HEK293 (cell line): Measurements from ENCODE around the gene CNKSR3.

ENCODE experiments used
- CTCF ChIP-seq: fragments of 450-650 bp; formaldehyde crosslinking; IDR thresholded peaks from 2 replicates; pipeline ENCODE4 v1.5.1; 2016; ENCODE audit warnings: missing biosample characterization, missing genetic modification characterization
- PBX3 ChIP-seq: sonication (generic); formaldehyde crosslinking; IDR thresholded peaks from 2 replicates; pipeline ENCODE4 v1.8.1; 2022; ENCODE audit warnings: mild to moderate bottlenecking, moderate library complexity, missing genetic modification reagents
- RBAK ChIP-seq: fragments of 450-650 bp; formaldehyde crosslinking; IDR thresholded peaks from 2 replicates; pipeline ENCODE4 v1.5.1; 2016; ENCODE audit warnings: missing biosample characterization, missing genetic modification characterization
- SP7 ChIP-seq: fragments of 450-650 bp; formaldehyde crosslinking; IDR thresholded peaks from 2 replicates; pipeline ENCODE4 v1.5.1; 2016; ENCODE audit warnings: missing biosample characterization, missing genetic modification characterization
- ZBTB7A ChIP-seq: fragments of 450-650 bp; formaldehyde crosslinking; IDR thresholded peaks from 2 replicates; pipeline ENCODE4 v1.5.1; 2016; ENCODE audit warnings: low read depth, missing biosample characterization, missing genetic modification characterization
- ZBTB8A ChIP-seq: fragments of 450-650 bp; formaldehyde crosslinking; IDR thresholded peaks from 2 replicates; pipeline ENCODE4 v1.5.1; 2016; ENCODE audit warnings: missing biosample characterization, missing genetic modification characterization
- ZNF341 ChIP-seq: fragments of 450-650 bp; formaldehyde crosslinking; IDR thresholded peaks from 2 replicates; pipeline ENCODE4; 2016; ENCODE audit warnings: low read depth, missing biosample characterization, missing genetic modification characterization
- ZNF423 ChIP-seq: fragments of 450-650 bp; formaldehyde crosslinking; IDR thresholded peaks from 2 replicates; pipeline ENCODE4 v1.5.1; 2016; ENCODE audit warnings: missing biosample characterization, missing genetic modification characterization
- ZSCAN18 ChIP-seq: fragments of 450-650 bp; formaldehyde crosslinking; IDR thresholded peaks from 2 replicates; pipeline ENCODE4 v1.5.1; 2016; ENCODE audit warnings: missing biosample characterization, missing genetic modification characterization

- no peak for TF ChIP-seq RBAK (tag by site-specific recombination)
- no peak for TF ChIP-seq ZBTB7A
- no peak for TF ChIP-seq CTCF (tag by site-specific recombination)
- no peak for TF ChIP-seq SP7 (tag by site-specific recombination)
- no peak for TF ChIP-seq ZNF341
- TF ChIP-seq ZBTB8A (tag by site-specific recombination), result no peak
- TF ChIP-seq ZNF423 (tag by site-specific recombination), result no peak
- no peak for TF ChIP-seq ZSCAN18
- no peak for TF ChIP-seq PBX3 (CRISPR knock-in tag)
Measured at GRCh38 chr6:154384191-154384590, 126.3 kb downstream of the CNKSR3 start.
